ENCODE results near the gene CHAC2. TPM values are rescaled to one million over a fixed set of nuclear protein-coding genes. Genes with fewer than 3 reads are reported as not detected.
"Not testable (repeated sequence)": the region's sequence is repeated elsewhere in the genome, so short reads cannot be mapped to it uniquely, and the experiment has no call there.

Gene CHAC2
- polyA plus RNA-seq, 4 donors, result 3.2 to 14.7 (median 7.0) TPM

DNA sequence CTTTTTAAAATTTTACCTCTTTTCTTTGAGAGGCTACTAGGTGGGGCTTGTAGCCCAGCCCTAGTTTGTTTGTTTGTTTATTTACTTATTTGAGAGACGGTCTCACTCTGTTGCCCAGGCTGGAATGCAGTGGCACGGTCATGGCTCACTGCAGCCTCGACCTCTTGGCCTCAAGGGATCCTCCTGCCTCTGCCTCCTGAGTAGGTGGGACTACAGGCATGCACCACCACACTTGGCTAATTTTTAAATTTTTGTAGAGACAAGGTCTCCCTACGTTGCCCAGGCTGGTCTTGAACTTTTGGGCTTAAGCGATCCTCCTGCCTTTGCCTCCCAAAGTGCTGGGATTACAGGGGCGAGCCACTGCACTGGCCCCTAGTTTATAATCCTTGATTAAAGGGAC, 54.2 kb downstream of the CHAC2 start:
- Histone ChIP-seq H3K4me3 (ENCODE audit: low read depth in 1 of 3, low read length in 3 of 3) (no peak overlapping the region), H3K9me3 (ENCODE audit: control insufficient read depth in 2 of 2, insufficient read depth in 1 of 2, low read depth in 1 of 2, low read length in 1 of 2) (no peaks in the 10 kb centered on the region), H3K27ac (ENCODE audit: low read depth in 1 of 3, low read length in 2 of 3) (no peak overlapping the region), H3K36me3 (ENCODE audit: control insufficient read depth in 3 of 3, insufficient read depth in 2 of 3, low read depth in 1 of 3, low read length in 3 of 3) (peaks cover 2 to 14% (median 3%) of the 10 kb centered on the region in 3 donors), H3K27me3 (ENCODE audit: control insufficient read depth in 3 of 3, insufficient read depth in 3 of 3, low read length in 3 of 3) (no peaks in the 10 kb centered on the region), H3K4me1 (ENCODE audit: control insufficient read depth in 3 of 3, insufficient read depth in 2 of 3, low read depth in 1 of 3, low read length in 2 of 3) (peaks cover 0 to 29% (median 7%) of the 10 kb centered on the region in 3 donors)
- DNase-seq, result no peak
- FAIRE-seq, result no peak
- WGBS, 3 donors, result 85 to 90% (median 89%) methylated on average over 6 of the region's 6 CpGs

DNA sequence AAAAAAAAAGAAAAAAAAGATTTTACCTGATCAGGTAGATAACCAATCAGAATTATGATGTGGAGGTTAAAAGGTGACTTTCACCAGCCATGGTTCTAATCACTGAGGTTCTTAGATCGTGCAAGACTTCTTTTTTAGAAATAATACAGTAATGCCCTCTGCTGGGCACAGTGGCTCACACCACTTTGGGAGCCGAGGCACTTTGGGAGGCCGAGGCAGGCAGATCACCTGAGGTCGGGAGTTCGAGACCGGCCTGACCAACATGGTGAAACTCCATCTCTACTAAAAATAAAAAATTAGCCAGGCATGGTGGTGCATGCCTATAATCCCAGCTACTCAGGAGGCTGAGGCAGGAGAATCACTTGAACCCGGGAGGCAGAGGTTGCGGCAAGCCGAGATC, 56.0 kb downstream of the CHAC2 start:
- H3K27ac ChIP-seq (ENCODE audit: low read depth in 1 of 3, low read length in 2 of 3); FAIRE-seq; H3K4me3 ChIP-seq (ENCODE audit: low read depth in 1 of 3, low read length in 3 of 3); H3K9me3 ChIP-seq (ENCODE audit: control insufficient read depth in 2 of 2, insufficient read depth in 1 of 2, low read depth in 1 of 2, low read length in 1 of 2); H3K36me3 ChIP-seq (ENCODE audit: control insufficient read depth in 3 of 3, insufficient read depth in 2 of 3, low read depth in 1 of 3, low read length in 3 of 3); H3K27me3 ChIP-seq (ENCODE audit: control insufficient read depth in 3 of 3, insufficient read depth in 3 of 3, low read length in 3 of 3): not testable (repeated sequence)
- 81 to 89% (median 86%) methylated on average over 9 of the region's 9 CpGs for WGBS, 3 donors
- DNase-seq, result peak; percentile 19 to 43
- peaks cover 0 to 33% (median 7%) of the 10 kb centered on the region in 3 donors for H3K4me1 ChIP-seq (ENCODE audit: control insufficient read depth in 3 of 3, insufficient read depth in 2 of 3, low read depth in 1 of 3, low read length in 2 of 3)

Other genes with a start within 250 kb of the CHAC2 start
- 10 to 100 TPM in 1 of 4 donors, 1 to 10 TPM in 3; 6.0 to 12.4 (median 6.6) TPM for gene ASB3, start 19.1 kb downstream of the CHAC2 start, polyA plus RNA-seq
- 10 to 100 TPM; 13.0 to 78.8 (median 31.2) TPM for gene ERLEC1, start 19.2 kb downstream of the CHAC2 start, polyA plus RNA-seq
- gene GPR75, start 92.2 kb downstream of the CHAC2 start, polyA plus RNA-seq, result 1 to 10 TPM in 1 of 4 donors, under 1 TPM in 2, not detected in 1; 0.27 to 4.2 (median 0.52) TPM
- 10 to 100 TPM; 19.9 to 24.2 (median 20.7) TPM for gene PSME4, start 203.2 kb downstream of the CHAC2 start, polyA plus RNA-seq